ENCODE data around the gene THEM5.

THEM5 gene

DNA sequence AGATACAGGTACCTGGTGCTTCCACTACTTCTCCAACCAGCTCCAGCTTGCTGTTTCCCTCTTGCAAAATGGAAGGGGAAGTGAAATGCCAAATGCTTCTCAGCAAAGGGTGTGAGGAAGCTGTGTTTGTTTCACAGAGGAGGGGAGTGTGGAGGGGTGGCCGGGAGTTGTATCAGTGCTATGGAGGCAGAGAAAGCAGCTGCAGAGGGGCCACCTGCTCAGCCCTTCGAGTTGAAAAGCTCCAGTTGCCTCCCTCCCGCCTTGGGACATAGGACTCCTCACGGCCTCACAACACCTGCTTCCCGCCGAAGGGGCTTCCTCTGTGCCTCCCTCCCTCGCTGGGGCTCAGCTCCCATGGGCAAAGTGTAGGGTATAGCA is 36.2 kb downstream of the THEM5 start:
- H3K4me1 ChIP-seq (ENCODE audit: insufficient read depth, low read length) = no peaks in the 10 kb centered on the region
- no peak overlapping the region for H3K4me3 ChIP-seq (ENCODE audit: low read length)
- no peak overlapping the region for H2AFZ ChIP-seq (ENCODE audit: low read depth, low read length)
- H3K36me3 ChIP-seq (ENCODE audit: insufficient read depth, low read length) = no peaks in the 10 kb centered on the region
- peaks cover 63% of the 10 kb centered on the region for H3K27me3 ChIP-seq (ENCODE audit: insufficient read depth, low read length)
- H3K9me3 ChIP-seq (ENCODE audit: low read length) = no peaks in the 10 kb centered on the region

DNA sequence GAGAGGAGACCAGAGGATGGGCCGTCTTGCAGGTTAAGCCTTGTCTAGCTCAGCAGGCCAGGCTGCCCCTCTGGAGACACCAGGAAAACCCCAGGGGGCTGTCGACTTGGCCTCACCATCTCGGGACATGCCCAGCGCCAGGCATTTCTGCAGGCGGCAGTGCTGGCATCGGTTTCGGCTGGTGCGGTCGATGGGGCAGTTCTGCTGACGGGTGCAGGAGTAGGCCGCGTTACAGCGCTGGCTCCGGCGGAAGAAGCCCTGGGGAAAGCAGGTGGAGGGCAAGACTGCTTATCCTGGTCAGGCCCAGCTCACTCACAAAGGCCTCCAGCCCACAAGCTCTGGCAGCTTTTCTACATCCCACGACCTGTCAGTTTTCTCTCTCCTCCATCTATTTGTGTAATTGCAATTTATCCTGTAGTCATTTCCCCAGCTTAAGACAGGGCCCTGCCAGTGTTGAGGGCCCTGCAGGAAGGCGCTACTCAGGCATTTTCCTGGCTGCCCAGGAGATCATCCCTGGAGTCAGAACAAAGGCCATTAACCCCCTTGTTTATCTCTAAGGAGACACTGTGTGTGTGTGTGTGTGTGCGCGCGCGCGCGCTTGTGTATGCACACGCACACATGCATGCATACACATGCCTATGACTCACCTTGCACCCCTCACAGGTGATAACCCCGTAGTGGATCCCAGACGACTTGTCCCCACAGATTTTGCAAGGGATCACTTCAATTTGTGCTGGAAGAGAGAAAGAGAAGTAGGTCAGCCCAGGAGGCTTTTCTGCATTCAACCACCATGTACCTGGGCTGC is 36.8 kb downstream of the THEM5 start:
- Histone ChIP-seq H2AFZ (ENCODE audit: low read depth, low read length) (no peak overlapping the region), H3K9me3 (ENCODE audit: low read length) (no peaks in the 10 kb centered on the region), H3K36me3 (ENCODE audit: insufficient read depth, low read length) (no peaks in the 10 kb centered on the region), H3K4me1 (ENCODE audit: insufficient read depth, low read length) (no peaks in the 10 kb centered on the region), H3K4me3 (ENCODE audit: low read length) (no peak overlapping the region), H3K27me3 (ENCODE audit: insufficient read depth, low read length) (peaks cover 60% of the 10 kb centered on the region)

DNA sequence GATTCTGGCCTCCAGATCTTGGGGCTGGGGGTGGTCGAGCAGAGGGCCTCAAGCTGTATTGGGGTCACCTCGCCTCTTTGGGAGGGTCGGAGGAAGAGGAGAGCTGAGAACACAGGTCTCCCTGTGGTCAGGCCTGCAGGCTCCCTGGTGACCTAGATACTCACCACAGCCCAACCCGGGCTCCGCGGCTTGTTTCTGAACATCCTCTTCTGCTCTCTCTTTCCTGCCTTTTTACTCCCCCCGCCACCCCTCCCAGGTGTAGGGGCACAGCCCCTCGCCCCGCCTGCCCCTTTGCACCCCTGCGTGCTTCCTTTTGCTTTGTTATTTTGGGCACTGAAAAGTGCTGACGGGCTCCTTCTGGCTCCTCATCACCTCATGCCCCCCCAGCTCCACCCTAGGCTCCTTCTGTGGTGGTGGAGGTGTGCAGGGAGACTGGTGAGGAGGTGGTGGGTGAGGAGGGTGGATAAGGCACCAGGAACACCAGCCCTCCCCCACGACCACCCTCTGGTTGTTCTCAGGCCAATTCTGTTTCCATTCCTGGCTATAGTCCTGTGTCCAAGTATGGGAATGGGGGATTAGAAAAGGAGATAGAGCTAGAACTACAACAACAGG is 37.7 kb downstream of the THEM5 start:
- Histone ChIP-seq H3K9me3 (ENCODE audit: low read length) (no peaks in the 10 kb centered on the region), H3K4me3 (ENCODE audit: low read length) (no peak overlapping the region), H2AFZ (ENCODE audit: low read depth, low read length) (no peak overlapping the region), H3K36me3 (ENCODE audit: insufficient read depth, low read length) (no peaks in the 10 kb centered on the region), H3K27me3 (ENCODE audit: insufficient read depth, low read length) (peaks cover 58% of the 10 kb centered on the region), H3K4me1 (ENCODE audit: insufficient read depth, low read length) (no peaks in the 10 kb centered on the region)

DNA sequence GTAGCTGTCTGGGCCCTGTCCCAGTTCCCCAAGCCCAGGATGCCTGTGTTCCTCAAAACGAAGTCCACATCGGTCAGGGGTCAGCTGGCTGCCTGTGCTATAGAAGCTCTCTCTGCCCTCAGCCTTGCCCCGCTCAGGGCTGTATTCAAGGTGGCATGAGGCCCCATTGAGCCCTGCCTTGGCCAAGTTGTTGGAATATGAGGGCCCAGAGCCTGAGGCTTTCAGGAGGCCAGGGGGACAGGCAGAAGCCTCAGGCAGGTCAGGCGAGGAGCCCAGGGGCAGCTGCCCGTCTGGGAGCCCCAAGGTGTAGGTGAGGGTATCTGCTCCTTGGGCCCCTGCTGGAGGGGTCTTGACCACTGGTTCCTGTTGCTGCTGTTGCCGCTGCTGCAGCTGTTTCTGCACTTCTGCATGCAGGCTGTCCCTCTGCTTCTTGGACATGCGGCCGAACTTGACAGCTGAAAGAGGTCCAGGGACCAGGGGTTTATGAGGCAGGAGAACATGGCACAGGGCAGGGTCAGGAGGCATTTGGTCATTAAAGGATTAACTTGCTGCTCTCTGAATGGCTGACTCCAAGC is 38.5 kb downstream of the THEM5 start:
- Histone ChIP-seq H3K9me3 (ENCODE audit: low read length) (no peaks in the 10 kb centered on the region), H3K4me1 (ENCODE audit: insufficient read depth, low read length) (no peaks in the 10 kb centered on the region), H3K4me3 (ENCODE audit: low read length) (no peak overlapping the region), H2AFZ (ENCODE audit: low read depth, low read length) (no peak overlapping the region), H3K36me3 (ENCODE audit: insufficient read depth, low read length) (no peaks in the 10 kb centered on the region), H3K27me3 (ENCODE audit: insufficient read depth, low read length) (peaks cover 54% of the 10 kb centered on the region)

DNA sequence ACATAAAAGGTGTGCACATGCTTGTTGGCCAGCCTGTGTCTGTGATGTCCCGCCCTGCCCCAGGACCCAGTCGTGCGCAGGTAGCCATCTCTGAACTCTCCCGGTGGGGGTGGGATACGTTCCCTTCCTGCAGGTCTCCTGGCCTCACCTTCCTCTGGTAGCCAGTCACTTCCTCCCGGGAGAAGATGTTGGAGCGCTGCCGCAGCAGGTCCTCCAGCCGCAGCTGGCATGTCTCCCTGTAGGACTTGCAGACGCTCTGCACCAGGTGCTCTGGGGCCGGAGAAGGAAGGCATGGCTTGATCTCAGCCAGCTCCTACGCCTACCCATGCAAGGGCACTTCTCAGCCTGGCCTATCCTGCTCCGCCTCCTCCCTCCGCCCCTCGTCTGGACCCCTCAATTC is 39.1 kb downstream of the THEM5 start:
- no peak overlapping the region for H3K4me3 ChIP-seq (ENCODE audit: low read length)
- no peaks in the 10 kb centered on the region for H3K9me3 ChIP-seq (ENCODE audit: low read length)
- H3K36me3 ChIP-seq (ENCODE audit: insufficient read depth, low read length) = no peaks in the 10 kb centered on the region
- no peaks in the 10 kb centered on the region for H3K4me1 ChIP-seq (ENCODE audit: insufficient read depth, low read length)
- no peak overlapping the region for H2AFZ ChIP-seq (ENCODE audit: low read depth, low read length)
- peaks cover 50% of the 10 kb centered on the region for H3K27me3 ChIP-seq (ENCODE audit: insufficient read depth, low read length)

DNA sequence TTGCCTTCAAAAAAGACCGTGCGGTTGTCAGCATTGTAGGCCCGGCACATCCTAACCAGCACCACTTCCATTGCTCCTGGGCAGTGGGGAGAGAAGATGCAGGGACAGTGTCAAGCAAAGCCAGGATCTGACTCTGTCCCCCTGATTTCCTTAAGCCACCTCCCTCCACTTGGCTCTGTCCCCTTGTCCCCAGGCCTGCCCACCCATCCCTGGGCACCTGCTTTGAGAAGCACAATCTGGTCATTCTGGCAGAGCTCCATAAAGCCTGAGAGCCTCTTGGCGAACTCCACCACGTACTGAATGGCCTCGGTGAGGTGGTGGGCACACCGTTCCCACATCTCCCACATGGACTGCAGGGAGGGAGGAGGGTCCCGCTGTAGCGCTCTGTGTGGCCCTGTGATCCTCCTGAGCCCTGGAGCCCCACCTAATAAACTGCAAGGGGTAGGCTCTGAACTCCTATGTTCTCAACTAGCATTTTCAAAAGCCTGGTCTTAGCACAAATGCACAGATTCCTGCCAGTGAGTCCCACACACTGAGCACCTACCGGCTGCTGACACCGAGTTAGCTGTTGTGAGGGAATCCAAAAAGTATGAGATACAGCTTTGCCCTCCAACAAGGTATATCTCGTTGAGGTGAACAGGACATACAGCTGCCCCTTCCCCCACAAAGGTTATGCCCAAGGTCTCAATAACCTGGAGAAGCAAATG is 40.1 kb downstream of the THEM5 start:
- Histone ChIP-seq H3K9me3 (ENCODE audit: low read length) (no peaks in the 10 kb centered on the region), H3K27me3 (ENCODE audit: insufficient read depth, low read length) (peaks cover 45% of the 10 kb centered on the region), H3K4me1 (ENCODE audit: insufficient read depth, low read length) (no peaks in the 10 kb centered on the region), H2AFZ (ENCODE audit: low read depth, low read length) (no peak overlapping the region), H3K4me3 (ENCODE audit: low read length) (no peak overlapping the region), H3K36me3 (ENCODE audit: insufficient read depth, low read length) (no peaks in the 10 kb centered on the region)

DNA sequence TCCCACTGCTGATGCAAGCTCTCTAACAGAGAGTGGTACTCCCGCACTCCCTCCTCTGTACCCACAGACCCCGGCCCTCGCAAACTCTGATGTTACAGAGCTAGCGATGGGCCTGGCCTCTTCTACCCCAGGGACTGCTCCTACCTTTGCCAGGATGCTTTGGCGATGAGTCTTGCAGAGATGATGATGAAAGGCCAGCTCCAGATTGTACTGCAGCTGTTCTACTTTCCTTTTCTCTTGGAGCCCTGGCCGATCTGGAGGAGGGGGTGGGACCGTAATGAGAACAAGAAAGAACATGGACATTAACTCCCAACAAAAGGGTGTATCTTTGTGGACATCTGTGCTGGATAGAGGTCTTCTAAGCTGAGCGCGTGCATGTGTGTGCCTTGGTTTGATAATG is 42.3 kb downstream of the THEM5 start:
- no peak overlapping the region for H2AFZ ChIP-seq (ENCODE audit: low read depth, low read length)
- peaks cover 45% of the 10 kb centered on the region for H3K27me3 ChIP-seq (ENCODE audit: insufficient read depth, low read length)
- H3K9me3 ChIP-seq (ENCODE audit: low read length) = no peaks in the 10 kb centered on the region
- H3K4me3 ChIP-seq (ENCODE audit: low read length) = no peak overlapping the region
- H3K4me1 ChIP-seq (ENCODE audit: insufficient read depth, low read length) = no peaks in the 10 kb centered on the region
- H3K36me3 ChIP-seq (ENCODE audit: insufficient read depth, low read length) = no peaks in the 10 kb centered on the region

DNA sequence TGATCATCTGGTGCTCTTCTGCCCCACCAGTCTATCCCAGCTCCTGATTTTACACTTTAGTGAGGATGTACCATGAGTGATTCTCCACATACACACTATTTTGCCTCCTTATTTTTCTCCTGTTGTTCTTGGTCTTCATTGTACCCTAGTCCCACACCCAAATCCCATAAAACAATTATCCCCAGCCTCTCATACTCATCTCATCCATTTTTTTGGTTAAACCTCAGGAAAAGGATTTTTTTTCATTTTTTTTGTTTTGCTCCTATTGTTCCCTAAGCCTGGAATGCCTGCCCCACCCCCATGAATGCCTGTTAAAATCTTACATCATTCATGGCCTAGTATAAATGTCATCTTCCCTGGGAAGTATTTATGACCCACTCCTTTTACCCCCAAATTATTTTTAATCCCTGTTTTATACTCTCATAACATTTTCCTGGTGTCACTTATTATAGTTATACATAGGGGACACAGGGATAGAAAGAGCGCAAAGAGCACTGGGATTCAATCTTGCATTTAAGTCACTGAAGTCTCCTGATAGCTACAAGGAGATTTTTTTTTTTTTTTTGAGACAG is 43.4 kb downstream of the THEM5 start:
- Histone ChIP-seq H2AFZ (ENCODE audit: low read depth, low read length) (no peak overlapping the region), H3K4me3 (ENCODE audit: low read length) (no peak overlapping the region), H3K4me1 (ENCODE audit: insufficient read depth, low read length) (no peaks in the 10 kb centered on the region), H3K27me3 (ENCODE audit: insufficient read depth, low read length) (peaks cover 52% of the 10 kb centered on the region), H3K9me3 (ENCODE audit: low read length) (no peaks in the 10 kb centered on the region), H3K36me3 (ENCODE audit: insufficient read depth, low read length) (no peaks in the 10 kb centered on the region)

DNA sequence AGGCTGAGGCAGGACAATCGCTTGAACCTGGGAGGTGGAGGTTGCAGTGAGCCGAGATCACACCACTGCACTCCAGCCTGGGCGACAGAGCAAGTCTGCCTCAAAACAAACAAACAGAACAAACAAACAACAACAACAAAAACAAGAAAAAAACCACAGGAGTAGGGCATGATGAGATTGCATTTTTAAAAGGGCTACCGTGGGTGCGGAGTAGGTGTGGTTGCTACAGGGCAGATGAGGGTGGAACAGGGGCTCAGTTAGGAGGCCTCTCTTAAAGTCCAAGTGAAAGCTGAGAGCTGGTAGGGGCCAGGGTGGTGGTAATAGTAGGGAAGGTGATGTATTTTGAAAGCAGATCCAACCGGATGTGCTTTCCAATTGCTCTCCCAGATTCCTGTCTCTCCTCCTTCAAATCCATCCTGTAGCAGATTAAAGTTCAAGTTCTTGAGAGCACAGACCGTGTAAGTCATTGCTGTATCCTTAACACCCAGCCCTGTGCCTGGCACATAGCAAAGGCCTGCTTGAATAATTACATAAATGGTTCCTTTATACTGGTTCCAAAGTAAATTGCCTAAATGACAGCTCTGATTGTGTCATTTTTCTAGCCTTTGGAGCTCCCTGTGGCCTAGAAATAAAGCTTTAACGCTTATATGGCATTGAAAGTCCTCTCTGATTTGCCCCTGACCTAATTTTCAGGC is 44.1 kb downstream of the THEM5 start:
- no peak overlapping the region for H2AFZ ChIP-seq (ENCODE audit: low read depth, low read length)
- H3K4me1 ChIP-seq (ENCODE audit: insufficient read depth, low read length) = no peaks in the 10 kb centered on the region
- H3K27me3 ChIP-seq (ENCODE audit: insufficient read depth, low read length) = peaks cover 52% of the 10 kb centered on the region
- no peak overlapping the region for H3K4me3 ChIP-seq (ENCODE audit: low read length)
- H3K9me3 ChIP-seq (ENCODE audit: low read length) = no peaks in the 10 kb centered on the region
- H3K36me3 ChIP-seq (ENCODE audit: insufficient read depth, low read length) = no peaks in the 10 kb centered on the region

DNA sequence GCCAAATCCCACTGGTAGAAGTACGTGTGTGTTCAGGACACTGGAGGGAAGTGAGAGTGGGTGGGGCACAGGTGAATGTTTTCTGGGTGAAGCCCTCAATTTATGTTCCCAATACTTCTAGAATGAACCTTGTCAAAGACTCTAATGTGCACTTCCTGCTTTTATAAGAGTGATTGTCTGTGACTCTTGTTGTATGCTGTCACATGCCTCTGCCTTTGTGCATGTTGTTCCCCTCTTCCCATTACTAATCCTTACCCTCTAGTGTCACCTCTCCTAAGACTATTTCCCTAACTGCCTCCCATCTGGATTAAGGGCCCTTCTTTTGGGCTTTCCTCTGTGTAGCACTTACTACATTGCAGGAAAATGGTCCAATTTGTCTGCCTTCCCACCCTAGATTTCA is 45.7 kb downstream of the THEM5 start:
- no peaks in the 10 kb centered on the region for H3K9me3 ChIP-seq (ENCODE audit: low read length)
- H2AFZ ChIP-seq (ENCODE audit: low read depth, low read length) = no peak overlapping the region
- H3K4me3 ChIP-seq (ENCODE audit: low read length) = no peak overlapping the region
- no peaks in the 10 kb centered on the region for H3K4me1 ChIP-seq (ENCODE audit: insufficient read depth, low read length)
- peaks cover 52% of the 10 kb centered on the region for H3K27me3 ChIP-seq (ENCODE audit: insufficient read depth, low read length)
- no peaks in the 10 kb centered on the region for H3K36me3 ChIP-seq (ENCODE audit: insufficient read depth, low read length)

DNA sequence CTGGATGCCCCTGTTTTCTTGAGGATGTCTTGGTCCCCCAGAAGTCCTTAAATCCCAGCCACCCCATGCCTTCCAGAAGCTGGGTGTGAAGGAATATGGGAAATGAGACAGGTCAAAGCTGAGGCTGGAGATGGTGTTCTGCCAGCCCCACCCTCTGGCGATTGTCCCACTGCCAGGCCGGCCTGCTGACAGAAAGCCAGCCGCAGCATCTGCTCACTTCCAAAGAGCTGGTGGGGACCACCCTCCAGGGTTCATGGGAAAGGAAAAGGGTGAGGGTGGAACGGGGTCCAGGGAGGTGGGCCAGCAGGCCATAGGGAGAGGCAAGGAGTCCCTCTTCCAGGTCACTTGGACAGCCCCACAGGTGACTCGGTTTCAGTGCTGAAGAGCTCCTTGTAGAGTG is 46.4 kb downstream of the THEM5 start:
- Histone ChIP-seq H3K9me3 (ENCODE audit: low read length) (no peaks in the 10 kb centered on the region), H3K4me3 (ENCODE audit: low read length) (no peak overlapping the region), H2AFZ (ENCODE audit: low read depth, low read length) (no peak overlapping the region), H3K27me3 (ENCODE audit: insufficient read depth, low read length) (peaks cover 53% of the 10 kb centered on the region), H3K4me1 (ENCODE audit: insufficient read depth, low read length) (no peaks in the 10 kb centered on the region), H3K36me3 (ENCODE audit: insufficient read depth, low read length) (no peaks in the 10 kb centered on the region)

DNA sequence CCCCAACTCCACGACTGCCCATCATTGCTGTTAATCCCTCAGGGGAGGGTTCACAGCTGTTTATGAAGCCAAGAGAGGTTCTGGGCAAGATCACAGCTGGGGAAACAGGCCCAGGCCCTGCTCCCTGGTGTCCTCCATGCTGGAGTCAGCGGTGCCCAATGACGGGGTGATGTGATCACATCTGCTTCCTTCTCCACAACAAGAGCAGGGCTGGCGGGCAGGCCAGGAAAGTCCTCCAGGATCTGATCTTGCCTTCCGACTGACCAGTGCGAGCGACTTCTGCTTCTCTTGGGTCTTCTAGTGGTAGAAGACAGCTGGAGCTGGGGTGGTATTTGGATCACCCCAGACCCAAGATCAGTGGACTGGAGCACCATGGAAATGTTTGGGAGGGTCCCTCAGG is 47.3 kb downstream of the THEM5 start:
- no peak overlapping the region for H2AFZ ChIP-seq (ENCODE audit: low read depth, low read length)
- no peaks in the 10 kb centered on the region for H3K4me1 ChIP-seq (ENCODE audit: insufficient read depth, low read length)
- H3K4me3 ChIP-seq (ENCODE audit: low read length) = no peak overlapping the region
- no peaks in the 10 kb centered on the region for H3K9me3 ChIP-seq (ENCODE audit: low read length)
- no peaks in the 10 kb centered on the region for H3K36me3 ChIP-seq (ENCODE audit: insufficient read depth, low read length)
- H3K27me3 ChIP-seq (ENCODE audit: insufficient read depth, low read length) = peaks cover 60% of the 10 kb centered on the region
